GM18520 (cell line): ENCODE data around the gene EMC10.

ENCODE experiments used
- ATAC-seq: cut with Tn5 transposase; IDR thresholded peaks from one replicate; pipeline ENCODE4 v1.9.1; 2021; ENCODE audit not compliant: unreplicated experiment

Gene EMC10

GRCh38 chr19:50477751-50478515, 1.6 kb downstream of the EMC10 start:
- no peak for ATAC-seq

- no peak for ATAC-seq
These were observed 2.8 kb downstream of the EMC10 start for GRCh38 chr19:50478901-50479715.

GRCh38 chr19:50479761-50480251, 3.5 kb downstream of the EMC10 start:
- no peak for ATAC-seq

- ATAC-seq = no peak
These were observed 4.2 kb downstream of the EMC10 start for GRCh38 chr19:50480281-50481111.

- ATAC-seq = no peak
These were observed 5.2 kb downstream of the EMC10 start for GRCh38 chr19:50481351-50482149.

- no peak for ATAC-seq
These were observed 6.1 kb downstream of the EMC10 start for GRCh38 chr19:50482271-50482855.

GRCh38 chr19:50482916-50483315, 6.6 kb downstream of the EMC10 start:
- no peak for ATAC-seq

GRCh38 chr19:50485284-50485955, 9.1 kb downstream of the EMC10 start:
- ATAC-seq = no peak

- no peak for ATAC-seq
These were observed 10.7 kb downstream of the EMC10 start for GRCh38 chr19:50486823-50487515.

GRCh38 chr19:50488389-50489194, 12.3 kb downstream of the EMC10 start:
- ATAC-seq = no peak

GRCh38 chr19:50489461-50490011, 13.2 kb downstream of the EMC10 start:
- no peak for ATAC-seq

- no peak for ATAC-seq
These were observed 14.1 kb downstream of the EMC10 start for GRCh38 chr19:50490411-50490811.

GRCh38 chr19:50490991-50491472, 14.7 kb downstream of the EMC10 start:
- ATAC-seq = no peak

- no peak for ATAC-seq
These were observed 16.2 kb downstream of the EMC10 start for GRCh38 chr19:50492303-50493052.

- ATAC-seq = no peak
These were observed 16.9 kb downstream of the EMC10 start for GRCh38 chr19:50493171-50493570.

GRCh38 chr19:50494186-50495019, 18.1 kb downstream of the EMC10 start:
- no peak for ATAC-seq
